ENCODE data around the gene ICAM1. TPM values are rescaled to one million over a fixed set of nuclear protein-coding genes. Genes with fewer than 3 reads are reported as not detected.

The ICAM1 gene
- total and polyA plus RNA-seq, 2 of the 8 experiments (the other 6 are each of a cell fraction or from before 2014, with no cell fraction given): 4.0 to 9.4 TPM

DNA sequence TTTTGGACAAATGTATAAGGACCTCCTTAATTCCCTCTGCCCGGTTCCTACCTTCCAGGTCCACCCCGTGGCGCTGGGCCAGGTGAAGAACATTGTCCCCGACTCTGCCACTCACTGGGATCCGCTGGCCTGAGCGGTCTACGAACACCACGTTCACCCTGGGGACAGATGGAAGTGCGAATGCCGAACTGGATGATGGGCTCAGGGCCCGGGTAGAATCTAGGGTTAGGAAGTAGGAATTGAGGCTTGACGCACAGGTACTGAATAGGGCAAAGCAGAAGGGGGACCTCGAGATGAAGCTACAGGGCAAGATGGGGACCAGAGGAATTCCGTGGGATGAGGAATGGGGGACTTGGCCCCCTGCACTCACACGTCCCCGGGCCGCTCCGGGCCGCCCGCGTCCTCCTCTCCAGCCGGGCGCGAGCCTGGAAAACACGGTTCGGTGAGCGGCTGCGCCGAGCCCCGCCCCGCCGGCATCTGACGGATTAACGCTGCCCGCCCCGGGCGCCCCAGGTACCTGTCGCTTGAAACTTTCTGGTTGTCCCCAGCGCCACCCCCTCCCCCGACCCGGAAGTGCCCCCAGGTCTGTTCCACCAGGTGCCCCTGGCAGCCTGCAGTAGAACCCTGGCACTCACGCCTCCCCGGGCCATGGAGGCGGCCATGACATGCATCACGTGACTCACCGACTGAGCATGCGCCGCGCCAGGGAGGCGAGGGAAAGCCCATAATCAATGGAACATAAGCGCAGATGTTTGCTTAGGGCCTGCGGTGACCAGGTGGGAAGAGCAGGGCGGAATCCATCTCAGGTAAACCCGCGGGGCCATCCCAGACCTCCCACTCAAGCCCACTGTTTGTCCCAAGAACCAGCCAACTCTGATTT, 44.7 kb downstream of the ICAM1 start, which contains the start of gene FDX2 (continued):
- TF ChIP-seq RXRA (IDR thresholded peaks at IDR 0.05; ENCODE audit: insufficient read depth, low read depth, low read length) (no peak), SUZ12 (IDR thresholded peaks at IDR 0.05; ENCODE audit: low read length) (no peak), CBX8 (IDR thresholded peaks at IDR 0.05; ENCODE audit: borderline replicate concordance, low read depth, low read length) (no peak), CHD2 (IDR thresholded peaks at IDR 0.05; ENCODE audit: low read length) (no peak), EP300 (IDR thresholded peaks at IDR 0.05; ENCODE audit: borderline replicate concordance in 1 of 2, low read depth in 2 of 2, low read length in 2 of 2) (no peak), CBX5 (IDR thresholded peaks at IDR 0.05; ENCODE audit: low read depth, low read length) (no peak), POU5F1 (IDR thresholded peaks at IDR 0.05; ENCODE audit: low read depth, low read length) (no peak), PHF8 (conservative IDR thresholded peaks at IDR 0.05; ENCODE audit: low read depth, low read length) (peak; percentile 65; the same call in 1 of the 2 replicates), SAP30 (IDR thresholded peaks at IDR 0.05; ENCODE audit: insufficient read depth, insufficient replicate concordance, low read length) (peak; percentile 66), CEBPB (IDR thresholded peaks at IDR 0.05; ENCODE audit: low read depth, low read length) (no peak), ATF2 (IDR thresholded peaks at IDR 0.05; ENCODE audit: low read length) (no peak), EGR1 (IDR thresholded peaks at IDR 0.05; ENCODE audit: borderline replicate concordance, low read depth, low read length) (no peak), CTBP2 (IDR thresholded peaks at IDR 0.05; ENCODE audit: borderline replicate concordance, insufficient read depth, insufficient read length, low read length) (no peak), TEAD4 (IDR thresholded peaks at IDR 0.05; ENCODE audit: low read depth, low read length) (no peak), RBBP5 (IDR thresholded peaks at IDR 0.05; ENCODE audit: borderline replicate concordance, low read depth, low read length) (0 out of 2 replicates have a peak, but pooled peaks have one; percentile 59), GTF2F1 (IDR thresholded peaks at IDR 0.05; ENCODE audit: borderline replicate concordance, low read depth, low read length) (peak; percentile 82; the same call in 1 of the 2 replicates), NANOG (IDR thresholded peaks at IDR 0.05; ENCODE audit: insufficient read depth, low read depth, low read length, poor library complexity, severe bottlenecking) (no peak), FOSL1 (IDR thresholded peaks at IDR 0.05; ENCODE audit: insufficient read depth, low read depth, low read length) (no peak), TAF7 (optimal IDR thresholded peaks at IDR 0.05; ENCODE audit: borderline replicate concordance, low read depth, low read length) (peak; percentile 38), SIRT6 (IDR thresholded peaks at IDR 0.05; ENCODE audit: low read length) (no peak)
- TF ChIP-seq, protein P1, sequence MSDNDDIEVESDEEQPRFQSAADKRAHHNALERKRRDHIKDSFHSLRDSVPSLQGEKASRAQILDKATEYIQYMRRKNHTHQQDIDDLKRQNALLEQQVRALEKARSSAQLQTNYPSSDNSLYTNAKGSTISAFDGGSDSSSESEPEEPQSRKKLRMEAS (IDR thresholded peaks at IDR 0.05): peak; percentile 95

Measured in H1 (cell line).